Measurements from ENCODE around the gene ZSCAN30.

Gene ZSCAN30

GRCh38 chr18:35296060-35296459 lies 6.0 kb upstream of the ZSCAN30 start:
- TF ChIP-seq CTCF (IDR thresholded peaks at IDR 0.05; ENCODE audit: low read depth, low read length), result no peak
- no peak overlapping the region for H3K4me3 ChIP-seq (ENCODE audit: low read depth, low read length)

- H3K4me3 ChIP-seq (ENCODE audit: low read depth, low read length), result peak overlapping the region; percentile 95
- TF ChIP-seq CTCF (IDR thresholded peaks at IDR 0.05; ENCODE audit: low read depth, low read length), result no peak
These were observed 1.1 kb upstream of the ZSCAN30 start for GRCh38 chr18:35291166-35291565.

- TF ChIP-seq CTCF (IDR thresholded peaks at IDR 0.05; ENCODE audit: low read depth, low read length), result no peak
- H3K4me3 ChIP-seq (ENCODE audit: low read depth, low read length), result peak overlapping the region; percentile 95
These were observed 319 bp downstream of the ZSCAN30 start for GRCh38 chr18:35289727-35290093.

GRCh38 chr18:35289293-35289692 lies 736 bp downstream of the ZSCAN30 start:
- peak overlapping the region; percentile 95 for H3K4me3 ChIP-seq (ENCODE audit: low read depth, low read length)
- no peak for TF ChIP-seq CTCF (IDR thresholded peaks at IDR 0.05; ENCODE audit: low read depth, low read length)

- no peak for TF ChIP-seq CTCF (IDR thresholded peaks at IDR 0.05; ENCODE audit: low read depth, low read length)
- H3K4me3 ChIP-seq (ENCODE audit: low read depth, low read length), result no peak overlapping the region
These were observed 5.2 kb downstream of the ZSCAN30 start for GRCh38 chr18:35284841-35285240.

- no peak overlapping the region for H3K4me3 ChIP-seq (ENCODE audit: low read depth, low read length)
- TF ChIP-seq CTCF (IDR thresholded peaks at IDR 0.05; ENCODE audit: low read depth, low read length), result no peak
These were observed 5.9 kb downstream of the ZSCAN30 start for GRCh38 chr18:35283923-35284794.

- no peak for TF ChIP-seq CTCF (IDR thresholded peaks at IDR 0.05; ENCODE audit: low read depth, low read length)
- H3K4me3 ChIP-seq (ENCODE audit: low read depth, low read length), result no peak overlapping the region
These were observed 7.7 kb downstream of the ZSCAN30 start for GRCh38 chr18:35282353-35282752.
